GM18520 (cell line): ENCODE results near the gene SSNA1.

Experiments
- ATAC-seq: cut with Tn5 transposase; IDR thresholded peaks from one replicate; pipeline ENCODE4 v1.9.1; 2021; ENCODE audit not compliant: unreplicated experiment

Gene SSNA1

DNA sequence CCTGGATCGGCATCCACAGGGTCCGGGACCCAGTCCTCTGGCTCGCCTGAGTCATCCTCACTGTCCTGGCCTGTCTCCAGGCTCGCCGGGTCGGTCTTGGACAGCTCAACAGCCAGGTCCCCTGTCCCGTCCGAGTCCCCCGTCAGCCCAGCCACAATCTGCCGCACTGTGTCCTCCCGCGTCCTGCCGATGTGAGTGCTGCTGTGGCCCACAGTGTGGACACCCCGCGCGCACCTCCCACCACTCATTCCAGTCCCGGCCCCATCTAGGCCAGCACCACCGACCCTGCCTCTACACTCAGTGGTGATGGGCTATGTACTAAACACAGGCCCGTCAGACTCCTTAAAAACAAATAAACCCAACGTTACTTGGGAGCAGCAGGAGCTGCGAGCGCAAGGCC is 6.8 kb upstream of the SSNA1 start:
- no peak for ATAC-seq

DNA sequence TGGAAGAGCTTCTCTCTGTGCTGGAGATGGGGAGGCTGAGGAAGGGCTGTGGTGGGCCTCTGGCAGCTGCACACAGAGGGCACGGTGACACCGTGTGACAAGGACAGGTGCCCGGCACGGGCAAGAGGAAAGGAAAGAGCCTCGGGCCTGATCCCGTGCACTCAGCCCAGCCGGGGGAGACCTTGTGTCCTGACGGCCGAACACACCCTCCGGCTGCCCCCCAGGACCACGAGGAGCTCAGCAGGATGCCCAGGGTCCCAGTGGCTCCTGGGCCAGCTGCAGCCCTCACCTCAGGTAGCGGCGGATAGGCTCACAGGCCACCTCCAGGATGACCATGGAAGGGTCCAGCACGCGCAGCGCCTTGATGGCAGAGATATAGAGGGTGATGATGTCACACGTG is 5.6 kb upstream of the SSNA1 start:
- ATAC-seq: no peak

DNA sequence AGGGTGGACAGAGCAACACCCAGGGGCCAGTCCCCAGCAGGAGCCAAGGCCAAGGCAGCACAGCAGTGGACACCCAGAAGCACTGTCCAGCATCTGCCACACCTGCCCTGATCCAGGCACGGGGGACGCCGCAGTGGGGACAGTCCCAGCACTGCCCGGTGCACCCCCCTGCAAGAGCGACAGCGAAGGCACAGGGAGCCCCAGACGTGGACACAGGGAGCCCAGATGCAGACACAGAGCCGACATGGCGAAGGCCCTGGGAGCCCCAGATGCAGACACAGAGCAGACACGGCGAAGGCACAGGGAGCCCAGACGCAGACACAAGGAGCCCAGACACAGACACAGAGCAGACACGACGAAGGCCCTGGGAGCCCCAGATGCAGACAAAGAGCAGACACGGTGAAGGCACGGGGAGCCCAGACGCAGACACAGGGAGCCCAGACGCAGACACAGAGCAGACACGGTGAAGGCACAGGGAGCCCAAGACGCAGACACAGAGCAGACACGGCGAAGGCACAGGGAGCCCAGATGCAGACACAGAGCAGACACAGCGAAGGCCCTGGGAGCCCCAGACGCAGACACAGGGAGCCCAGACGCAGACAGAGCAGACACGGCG is 4.4 kb upstream of the SSNA1 start:
- no peak for ATAC-seq

DNA sequence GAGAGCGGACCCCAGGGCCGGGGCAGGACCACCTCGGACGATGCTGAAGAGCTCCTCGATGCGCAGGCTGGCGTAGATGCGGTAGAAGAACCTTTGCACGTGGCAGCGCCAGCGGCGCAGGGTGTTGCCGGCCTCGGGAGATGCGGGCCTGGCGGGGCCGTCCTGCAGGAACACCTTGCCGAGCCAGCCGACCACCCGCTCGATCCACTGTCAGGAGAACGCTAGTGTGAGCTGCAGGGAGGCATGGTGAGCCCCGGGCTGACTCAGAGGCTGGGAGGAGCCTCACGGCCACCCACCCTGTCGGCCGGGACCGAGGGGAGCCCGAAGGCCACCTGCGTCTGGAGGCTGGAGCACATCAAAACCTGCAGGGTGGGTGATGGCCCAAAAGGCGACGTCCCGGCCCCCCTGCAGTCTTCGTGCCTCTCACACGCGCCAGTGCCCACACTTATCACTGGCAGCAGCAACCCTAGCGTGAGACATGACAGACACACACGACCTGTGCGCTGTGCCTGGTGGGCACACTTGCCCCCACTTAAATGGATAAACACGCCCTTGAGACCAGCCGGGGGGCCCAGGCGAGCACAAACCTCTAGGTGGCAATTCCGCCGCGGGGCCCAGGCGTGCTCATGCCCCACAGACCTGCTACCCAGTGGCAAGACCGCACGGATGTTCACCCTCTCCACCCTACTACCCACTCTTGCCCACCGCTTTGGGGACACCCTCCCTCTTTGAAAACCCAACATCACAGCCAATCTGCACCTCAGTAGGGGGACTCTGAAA is 3.4 kb upstream of the SSNA1 start:
- ATAC-seq: no peak

DNA sequence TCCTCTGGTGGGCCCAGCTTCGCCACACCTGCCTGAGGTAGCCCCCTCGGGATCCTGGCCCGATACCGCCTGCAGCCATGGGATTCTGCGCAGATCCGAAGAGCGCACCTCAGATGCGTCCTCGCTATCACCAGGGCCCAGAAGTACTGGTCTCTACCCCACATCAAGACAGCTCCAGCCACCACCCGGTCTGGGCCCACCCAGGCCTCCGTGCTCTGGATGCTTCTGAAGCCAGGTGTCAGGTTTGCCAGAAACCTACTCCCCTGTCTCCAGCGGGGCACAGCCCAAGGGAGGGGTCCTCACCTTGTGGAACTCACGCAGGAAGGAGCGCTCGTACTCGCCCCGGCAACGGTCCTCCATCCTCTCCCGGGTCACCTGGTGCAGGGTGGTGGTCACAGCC is 2.6 kb upstream of the SSNA1 start:
- no peak for ATAC-seq

DNA sequence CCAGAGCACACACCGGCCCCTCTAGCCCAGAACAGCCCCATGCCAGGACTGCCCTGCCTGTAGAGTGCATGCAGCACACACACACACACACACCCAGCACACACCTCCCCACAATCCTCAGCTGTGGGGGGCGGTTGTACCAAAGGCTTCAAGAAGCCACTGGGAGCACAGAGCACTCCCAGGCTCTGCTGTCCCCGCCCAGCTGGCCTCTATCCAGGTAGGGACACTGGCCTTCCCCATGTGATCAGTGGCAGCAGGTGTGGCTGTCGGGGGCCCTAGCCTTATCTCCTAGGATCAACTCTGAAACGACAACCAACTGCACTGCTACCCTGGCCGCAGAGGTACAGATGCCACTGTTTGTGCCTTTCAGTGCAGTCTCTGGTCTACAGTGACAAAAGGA is 2.1 kb upstream of the SSNA1 start:
- no peak for ATAC-seq

DNA sequence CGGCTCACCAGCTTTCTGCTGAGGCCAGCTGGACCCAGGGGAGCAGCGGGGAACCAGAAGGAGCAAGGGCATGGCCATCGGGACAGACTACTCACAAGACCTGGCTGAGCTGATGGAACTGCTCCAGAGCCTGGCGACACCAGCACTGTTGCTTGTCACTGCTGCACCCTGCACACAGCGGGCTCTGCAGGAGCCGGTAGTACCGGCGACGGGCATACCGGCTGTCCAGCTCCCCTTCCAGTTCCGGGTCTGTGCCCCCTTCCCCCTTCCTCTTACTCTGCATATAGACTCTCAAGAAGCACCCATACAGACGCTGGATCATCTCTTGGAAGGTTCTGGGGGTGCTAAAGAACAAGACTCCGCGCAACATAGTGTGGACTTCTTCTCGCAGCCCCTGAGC is 1.1 kb upstream of the SSNA1 start:
- no peak for ATAC-seq

DNA sequence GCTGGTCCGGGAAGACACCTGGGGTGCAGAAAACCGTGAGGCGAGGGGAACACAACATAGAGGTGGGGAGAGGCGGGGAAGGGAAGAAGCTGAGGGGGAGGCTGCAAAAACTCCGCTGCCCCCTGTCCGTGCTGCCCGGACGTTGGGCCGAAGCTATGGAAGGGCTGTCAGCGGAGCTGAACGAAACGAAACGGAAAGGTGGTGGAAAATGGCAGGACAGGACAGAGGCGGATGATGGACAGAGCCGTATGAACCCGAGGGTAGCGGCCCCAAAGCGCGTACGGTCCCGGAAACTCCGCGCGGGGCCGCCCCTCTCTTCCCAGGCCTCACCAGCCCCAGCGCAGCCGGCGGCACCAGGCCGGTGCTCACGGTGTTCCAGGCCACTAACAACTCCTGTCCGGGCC is 388 bp upstream of the SSNA1 start:
- no peak for ATAC-seq

DNA sequence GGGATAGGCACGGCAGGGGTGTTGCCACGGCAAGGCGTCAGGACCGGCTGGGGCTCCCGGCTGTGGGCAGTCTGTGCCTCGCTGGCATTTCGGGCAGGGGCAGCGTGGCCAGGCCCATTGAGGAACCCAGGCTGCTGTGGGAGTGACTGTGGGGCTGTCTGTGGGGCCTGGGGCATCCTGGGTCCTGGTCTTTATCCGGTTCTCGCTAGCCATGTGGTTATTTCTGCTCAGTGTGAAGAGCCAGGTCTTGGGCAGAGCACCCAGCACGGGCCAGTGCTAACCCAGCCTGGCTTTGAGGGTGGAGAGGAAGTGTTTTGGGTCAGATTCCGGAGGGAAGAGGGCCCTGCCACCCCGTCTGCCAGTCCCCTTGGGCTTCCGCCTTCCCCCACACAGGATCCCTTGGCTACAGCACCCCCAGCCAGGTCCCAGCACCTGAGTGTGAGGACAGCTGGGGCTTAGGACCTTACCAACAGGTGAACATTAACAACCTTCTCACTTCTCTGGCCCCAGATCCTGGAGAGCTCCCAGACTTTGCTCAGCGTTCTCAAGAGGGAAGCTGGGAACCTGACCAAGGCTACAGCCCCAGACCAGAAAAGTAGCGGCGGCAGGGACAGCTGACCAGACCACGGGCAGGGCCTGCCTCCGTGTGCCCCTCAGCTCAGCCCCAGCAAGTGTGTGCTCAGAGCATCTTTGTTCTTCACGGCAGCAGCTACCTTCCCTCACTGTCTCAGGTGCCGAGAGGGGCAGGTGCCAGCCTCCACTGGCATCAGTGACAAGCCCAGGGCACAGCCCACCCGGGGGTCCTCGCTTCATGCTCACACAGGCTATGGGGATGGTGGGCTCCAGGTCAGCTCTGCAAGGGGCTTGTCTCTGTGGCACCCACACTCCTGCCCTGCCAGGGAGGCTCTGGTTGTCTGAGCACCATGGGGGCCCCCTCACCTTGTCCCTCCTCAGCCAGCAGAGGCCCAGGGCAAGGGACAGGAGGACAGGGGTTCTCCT is 1.1 kb downstream of the SSNA1 start:
- ATAC-seq: no peak

DNA sequence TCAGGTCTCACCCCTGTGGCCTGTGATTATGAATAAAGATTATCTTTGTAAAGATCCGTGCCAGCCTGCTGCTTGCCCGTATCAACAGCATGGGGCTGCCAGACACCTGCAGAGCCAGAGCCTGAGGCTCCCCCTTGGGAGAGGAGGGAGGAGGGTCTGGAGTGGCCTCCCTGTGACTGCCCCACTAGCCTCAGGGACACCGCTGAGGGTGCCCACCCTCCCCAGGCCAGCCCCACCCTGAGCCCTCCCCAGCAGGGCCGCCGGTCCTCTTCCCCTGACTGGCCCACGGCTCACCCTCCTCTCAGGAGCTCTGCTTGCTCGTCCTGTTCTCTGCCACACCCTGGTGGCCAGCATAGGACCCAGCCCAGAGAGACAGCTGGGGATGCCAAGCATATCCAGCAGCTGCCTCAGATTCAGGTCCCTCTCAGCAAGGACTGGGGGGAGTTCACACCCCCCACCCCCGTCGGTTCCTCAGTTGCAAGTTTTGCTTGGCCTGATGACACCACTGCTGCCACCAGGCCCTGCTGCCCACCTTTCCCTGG is 1.9 kb downstream of the SSNA1 start:
- ATAC-seq: no peak

DNA sequence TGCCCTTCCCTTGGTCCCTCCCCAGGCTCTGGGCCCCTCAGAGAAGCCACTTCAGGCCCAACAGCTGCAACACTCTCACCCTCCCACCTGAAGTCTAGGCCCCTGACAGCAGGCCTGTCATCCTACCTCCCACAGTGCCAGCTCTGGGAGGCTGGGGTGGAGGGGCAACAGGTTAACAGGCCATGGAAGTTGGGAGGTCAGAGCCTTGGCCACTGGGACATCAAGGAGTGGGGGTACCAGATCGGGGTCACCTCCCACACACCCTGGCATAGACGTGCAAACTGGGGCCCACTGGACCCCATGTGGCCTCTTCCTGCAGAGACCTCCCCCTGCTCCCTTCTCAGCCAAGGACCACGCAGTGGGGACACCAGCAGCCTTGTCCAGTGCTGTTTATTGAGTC is 2.8 kb downstream of the SSNA1 start:
- ATAC-seq: no peak

DNA sequence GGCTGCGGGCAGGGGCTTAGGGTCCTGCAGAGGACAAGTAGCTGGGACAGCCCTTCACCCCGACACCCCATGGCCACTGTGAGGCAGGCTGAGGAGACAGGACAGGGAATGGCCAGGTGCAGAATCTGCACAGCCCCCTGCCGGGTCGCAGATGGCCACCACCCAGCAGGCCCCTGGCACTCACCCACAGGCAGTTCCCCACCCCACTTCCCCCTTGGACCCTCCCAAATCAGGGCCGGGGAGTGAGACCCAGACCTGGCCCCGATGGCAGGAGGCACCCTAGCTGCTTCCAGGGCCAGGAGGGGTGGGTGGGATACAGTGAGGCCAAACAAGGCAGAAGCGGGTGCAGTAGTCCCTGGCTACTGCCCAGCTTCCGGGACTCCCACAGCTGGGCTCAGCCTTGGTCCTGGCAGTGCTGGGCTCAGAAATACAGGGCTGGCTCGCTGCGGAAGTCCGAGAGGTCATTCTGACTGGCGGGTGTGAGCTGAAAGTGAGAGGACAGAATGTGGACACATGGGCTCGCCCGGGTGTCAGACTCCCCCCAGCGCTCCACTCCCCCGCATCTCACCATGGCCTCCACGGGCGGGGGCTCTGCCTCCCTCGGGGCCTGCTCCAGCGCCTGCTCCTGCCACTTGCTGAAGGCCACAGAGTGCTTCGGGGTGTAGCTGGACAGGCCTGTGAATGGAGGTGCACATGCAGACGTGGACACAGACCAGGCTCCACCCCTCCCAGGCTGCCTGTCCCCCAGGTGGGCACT is 3.4 kb downstream of the SSNA1 start:
- ATAC-seq: no peak

DNA sequence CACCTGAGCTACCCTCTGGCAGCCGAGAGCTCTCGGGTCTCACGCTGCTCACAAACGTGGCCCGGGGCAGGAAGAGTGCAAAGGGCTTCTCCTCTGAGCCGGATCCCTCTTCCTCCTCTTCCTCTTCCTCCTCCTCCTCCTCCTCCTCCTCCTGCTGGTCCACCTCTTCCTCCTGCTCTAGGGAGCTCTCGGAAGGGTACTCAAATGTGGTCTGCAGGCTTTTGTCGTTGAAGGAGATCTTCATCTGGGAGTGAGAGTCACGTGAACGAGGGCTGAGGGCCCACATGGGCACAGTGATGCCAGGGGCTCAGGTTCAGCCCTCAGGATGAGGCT is 3.9 kb downstream of the SSNA1 start:
- no peak for ATAC-seq

DNA sequence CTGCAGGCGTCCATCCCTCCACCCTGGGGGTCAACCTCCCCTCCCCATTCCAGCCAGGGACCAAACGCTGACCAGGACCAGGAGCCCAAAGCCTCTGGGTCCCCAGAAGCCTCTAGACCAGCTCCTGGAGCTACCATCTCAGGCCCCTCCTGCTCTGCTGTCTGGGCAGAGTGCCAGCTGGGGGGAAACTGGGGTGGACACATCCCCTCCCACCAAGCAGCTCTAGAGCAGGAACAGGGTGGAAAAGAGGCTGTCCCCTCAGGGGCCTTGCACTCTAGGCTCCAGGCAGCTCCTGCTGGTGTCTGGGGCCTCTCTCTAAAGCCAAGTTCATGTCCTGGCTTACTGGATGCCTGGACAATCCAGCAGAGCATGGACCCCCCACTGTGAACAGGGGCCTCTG is 4.4 kb downstream of the SSNA1 start:
- no peak for ATAC-seq

DNA sequence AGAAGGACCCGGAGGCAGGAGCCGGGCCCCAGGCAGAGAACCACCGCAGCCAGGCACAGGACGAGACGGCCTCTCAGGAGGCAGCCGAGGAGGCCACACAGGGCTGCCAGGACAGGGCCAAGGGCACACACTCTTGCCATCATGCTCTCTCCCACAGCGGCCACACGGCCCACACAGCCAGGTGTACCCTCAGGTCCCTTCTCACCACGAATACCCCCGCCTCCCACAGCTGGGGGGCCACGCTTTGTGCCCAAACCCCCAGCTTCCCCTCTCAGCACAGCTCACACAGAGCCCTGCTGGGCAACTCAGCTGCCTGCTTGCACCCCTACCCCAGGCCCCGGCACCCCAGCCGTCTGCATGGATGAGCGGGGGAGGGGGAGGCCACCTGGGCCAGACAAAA is 5.3 kb downstream of the SSNA1 start:
- no peak for ATAC-seq

DNA sequence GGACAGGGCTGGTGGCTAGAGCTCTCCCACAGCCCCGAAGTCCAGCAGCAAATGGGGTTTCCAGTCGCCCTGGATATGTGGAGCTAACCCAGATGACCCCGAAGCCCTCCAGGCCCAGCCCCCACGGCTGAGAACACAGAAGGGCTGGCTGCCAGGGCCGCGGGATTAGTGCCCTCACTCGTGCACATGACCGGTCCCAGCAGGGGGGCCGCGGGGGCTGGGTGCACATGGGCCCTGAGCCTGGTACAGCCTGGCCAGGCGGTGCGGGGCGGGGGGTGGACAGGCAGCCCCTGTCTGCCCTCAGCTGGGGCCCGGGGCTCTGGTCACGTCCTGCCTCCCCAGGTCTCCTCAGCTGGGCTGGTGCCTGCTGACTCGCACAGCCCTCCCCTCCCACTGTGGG is 5.9 kb downstream of the SSNA1 start:
- no peak for ATAC-seq

DNA sequence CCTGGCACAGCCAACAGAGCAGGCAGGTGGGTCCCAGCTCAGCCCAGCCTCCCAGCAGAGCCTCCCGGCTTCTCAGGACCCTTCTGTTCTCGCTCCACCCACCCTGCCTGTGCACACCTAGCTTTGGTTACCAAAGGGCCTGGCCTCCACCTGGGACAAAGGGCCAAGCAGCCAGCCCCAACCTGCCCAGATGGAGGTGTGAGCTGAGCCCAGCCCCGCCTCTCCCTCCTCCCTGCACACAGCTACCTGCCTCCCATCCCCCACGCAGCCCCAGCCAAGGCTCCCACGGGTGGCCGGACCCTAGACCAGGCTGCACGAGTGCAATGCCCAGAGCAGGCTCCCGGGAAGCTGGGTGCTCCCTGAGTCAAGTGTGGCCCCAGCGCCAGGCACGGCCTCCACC is 6.4 kb downstream of the SSNA1 start:
- ATAC-seq: no peak

DNA sequence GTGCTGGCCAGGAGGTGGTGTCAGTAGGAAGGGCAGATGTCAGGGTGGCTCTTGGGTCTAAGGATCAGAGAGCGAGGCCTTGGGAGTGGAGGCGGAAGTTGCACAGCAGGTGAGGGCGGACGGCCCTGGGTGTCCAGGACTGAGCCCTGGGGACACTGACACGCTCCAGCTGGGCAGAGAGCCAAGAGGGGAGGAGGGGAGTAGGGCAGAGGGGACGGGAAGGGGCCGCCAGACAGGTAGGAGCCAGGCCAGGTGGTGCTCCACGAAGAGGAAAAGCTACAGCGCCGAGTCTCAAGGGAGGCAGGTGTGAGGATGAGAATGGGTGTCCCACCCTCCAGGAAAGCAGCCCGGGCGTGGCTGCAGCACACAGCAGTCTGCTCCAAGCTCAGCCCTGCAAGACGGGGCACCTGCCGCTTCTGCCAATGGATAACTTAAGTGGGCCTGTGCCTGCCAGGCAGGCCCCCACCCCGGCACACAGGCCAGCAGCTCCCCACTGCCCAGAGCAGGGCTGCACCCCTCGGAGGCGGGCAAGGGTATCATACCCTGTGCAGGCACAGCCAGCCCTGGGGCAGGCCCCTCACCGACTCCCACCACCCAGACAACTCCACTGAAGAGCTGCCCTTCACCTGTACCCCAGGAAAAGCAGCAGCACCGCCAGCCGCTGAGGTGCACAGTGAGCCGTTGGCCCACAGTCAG is 7.2 kb downstream of the SSNA1 start:
- ATAC-seq: no peak

DNA sequence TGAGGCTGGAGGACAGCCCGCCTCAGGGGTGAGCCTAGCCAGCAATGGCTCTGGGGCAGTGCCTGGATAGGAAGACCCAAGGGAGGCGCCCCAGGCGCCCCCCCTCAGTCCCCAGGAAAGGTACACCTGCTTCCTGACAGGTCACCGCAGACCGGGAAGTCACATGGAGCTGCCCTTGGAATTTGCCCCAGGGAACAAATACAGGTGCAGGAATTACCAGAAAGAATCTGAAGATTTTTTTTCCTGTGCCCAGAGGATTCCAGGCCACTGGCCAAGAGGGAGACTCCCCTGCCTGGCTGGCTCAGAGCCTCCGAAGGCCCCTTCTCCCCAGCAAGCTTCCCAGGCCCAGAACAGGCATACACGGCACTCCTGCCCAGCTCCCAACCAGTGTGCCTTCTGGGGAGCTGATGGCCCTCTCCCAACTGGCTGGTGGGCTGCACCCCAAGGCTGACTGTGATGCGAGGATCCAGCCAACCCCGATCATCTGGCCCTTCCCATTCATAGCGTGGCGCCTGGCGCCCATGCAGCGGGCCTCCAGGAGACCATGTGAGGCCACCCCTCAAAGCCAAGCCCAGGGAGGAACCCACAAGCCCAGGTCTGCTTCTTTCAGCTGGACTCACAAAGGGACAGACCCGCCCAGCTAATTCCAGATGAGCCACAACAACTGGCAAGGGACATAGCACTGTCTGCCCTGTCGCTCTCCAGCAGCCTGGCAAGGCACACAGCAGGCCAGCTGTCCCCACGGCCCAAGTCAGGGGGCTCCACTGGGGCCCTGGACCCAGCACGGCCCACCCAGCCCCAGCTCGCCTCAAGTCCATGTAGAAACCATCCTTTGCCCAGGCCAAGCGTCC is 9.8 kb downstream of the SSNA1 start:
- ATAC-seq: no peak
